ENCODE measurements around the gene EGF.

Gene EGF

GRCh38 chr4:109966891-109967481, 54.3 kb downstream of the EGF start:
- DNase-seq = no peak

- peak in 1 of 2 experiments; percentile 4 for DNase-seq
Observed at GRCh38 chr4:109967798-109968520, 55.3 kb downstream of the EGF start.

GRCh38 chr4:109969087-109969486, 56.4 kb downstream of the EGF start:
- no peak for DNase-seq

- DNase-seq = no peak
Observed at GRCh38 chr4:109969919-109970318, 57.2 kb downstream of the EGF start.

GRCh38 chr4:109972786-109973528, 60.3 kb downstream of the EGF start:
- no peak for DNase-seq

GRCh38 chr4:109973529-109973905, 60.8 kb downstream of the EGF start:
- DNase-seq = no peak

- no peak for DNase-seq
Observed at GRCh38 chr4:109976189-109976588, 63.5 kb downstream of the EGF start.

GRCh38 chr4:109977854-109978501, 65.3 kb downstream of the EGF start:
- peak; percentile 22 to 70 for DNase-seq

- DNase-seq = peak in 1 of 2 experiments; percentile 27
Observed at GRCh38 chr4:109978704-109979454, 66.2 kb downstream of the EGF start.

- DNase-seq = no peak
Observed at GRCh38 chr4:109979920-109980717, 67.4 kb downstream of the EGF start.

GRCh38 chr4:109981936-109982335, 69.3 kb downstream of the EGF start:
- DNase-seq = no peak

- DNase-seq = no peak
Observed at GRCh38 chr4:109982521-109982920, 69.8 kb downstream of the EGF start.

- DNase-seq = peak; percentile 14 to 42
Observed at GRCh38 chr4:109985993-109986974, 73.6 kb downstream of the EGF start.

- no peak for DNase-seq
Observed at GRCh38 chr4:109989044-109989443, 76.4 kb downstream of the EGF start.

- no peak for DNase-seq
Observed at GRCh38 chr4:109989618-109990017, 76.9 kb downstream of the EGF start.

- DNase-seq = no peak
Observed at GRCh38 chr4:109990261-109991257, 77.9 kb downstream of the EGF start.

GRCh38 chr4:109993116-109993515, 80.4 kb downstream of the EGF start:
- DNase-seq = no peak

- DNase-seq = no peak
Observed at GRCh38 chr4:109994415-109994827, 81.7 kb downstream of the EGF start.

- no peak for DNase-seq
Observed at GRCh38 chr4:109996526-109996925, 83.8 kb downstream of the EGF start.
